SIG-M5 treated with dmso at 0.1 percent for 504 hours (cell line): ENCODE data around the gene SLC29A4.
"Not testable (repeated sequence)": the region's sequence is repeated elsewhere in the genome, so short reads cannot be mapped to it uniquely, and the experiment has no call there.

Experiments
- DNase-seq: peaks from one replicate; lab custom pipeline; 2025; ENCODE audit not compliant: unreplicated experiment; lab: John Stamatoyannopoulos, UW

SLC29A4 gene

GRCh38 chr7:5295039-5296014 lies 12.6 kb downstream of the SLC29A4 start:
- no peak for DNase-seq

GRCh38 chr7:5296015-5296610 lies 13.4 kb downstream of the SLC29A4 start:
- no peak for DNase-seq

- DNase-seq, result no peak
Observed at GRCh38 chr7:5296611-5297226, 14.0 kb downstream of the SLC29A4 start.

- no peak for DNase-seq
Observed at GRCh38 chr7:5300366-5300765, 17.6 kb downstream of the SLC29A4 start.

- DNase-seq, result no peak
Observed at GRCh38 chr7:5302577-5302976, 19.8 kb downstream of the SLC29A4 start.

GRCh38 chr7:5303061-5303460 lies 20.3 kb downstream of the SLC29A4 start:
- DNase-seq, result no peak

- no peak for DNase-seq
Observed at GRCh38 chr7:5303591-5304505, 21.1 kb downstream of the SLC29A4 start.

GRCh38 chr7:5305050-5305449 lies 22.3 kb downstream of the SLC29A4 start:
- not testable (repeated sequence) for DNase-seq

- not testable (repeated sequence) for DNase-seq
Observed at GRCh38 chr7:5307221-5308142, 24.7 kb downstream of the SLC29A4 start.

- DNase-seq, result no peak
Observed at GRCh38 chr7:5309146-5309545, 26.4 kb downstream of the SLC29A4 start.

- DNase-seq, result no peak
Observed at GRCh38 chr7:5310822-5311405, 28.2 kb downstream of the SLC29A4 start.

- not testable (repeated sequence) for DNase-seq
Observed at GRCh38 chr7:5312276-5313070, 29.7 kb downstream of the SLC29A4 start.

- DNase-seq, result not testable (repeated sequence)
Observed at GRCh38 chr7:5313076-5313885, 30.5 kb downstream of the SLC29A4 start.

- DNase-seq, result no peak
Observed at GRCh38 chr7:5314864-5315263, 32.1 kb downstream of the SLC29A4 start.

GRCh38 chr7:5315761-5316160 lies 33.0 kb downstream of the SLC29A4 start:
- DNase-seq, result no peak

GRCh38 chr7:5318613-5319012 lies 35.9 kb downstream of the SLC29A4 start:
- not testable (repeated sequence) for DNase-seq

GRCh38 chr7:5320391-5320790 lies 37.6 kb downstream of the SLC29A4 start:
- DNase-seq, result no peak
